ENCODE data around the gene SMIM26.

Gene SMIM26

GRCh38 chr20:18527339-18527738, 39.9 kb upstream of the SMIM26 start:
- H3K27ac ChIP-seq (ENCODE audit: low read length): no peak overlapping the region
- H3K36me3 ChIP-seq (ENCODE audit: insufficient read depth, low read length): peaks cover 80% of the 10 kb centered on the region

DNA sequence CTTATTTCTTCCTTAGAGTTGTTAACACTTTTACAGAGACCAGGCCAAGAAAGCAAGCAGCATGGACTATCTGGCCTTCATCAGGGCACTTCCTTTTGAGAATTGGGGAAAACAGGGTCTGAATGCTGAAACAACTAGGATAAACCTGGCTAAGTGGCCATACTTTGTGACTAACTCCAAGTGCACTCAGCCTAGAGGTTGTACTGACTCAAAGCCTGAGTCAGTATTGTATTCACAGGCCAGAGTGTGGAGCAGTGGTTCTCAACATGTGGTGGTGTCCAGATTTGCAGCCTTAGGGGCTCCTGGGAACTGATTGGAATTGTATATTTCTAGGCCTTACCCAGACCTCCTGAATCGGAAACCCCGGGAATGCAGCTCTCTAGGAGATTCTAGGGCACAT, 39.4 kb upstream of the SMIM26 start:
- DNase-seq (no peak), ATAC-seq (ENCODE audit: insufficient read depth, low read depth) (no peak)
- TF ChIP-seq EZH2 (IDR thresholded peaks at IDR 0.05; ENCODE audit: borderline replicate concordance, low read depth, low read length, severe bottlenecking) (no peak), CTCF (IDR thresholded peaks at IDR 0.05; ENCODE audit: borderline replicate concordance, extremely low read depth, low read length, poor library complexity, severe bottlenecking) (no peak)
- Histone ChIP-seq H3K4me2 (ENCODE audit: insufficient read depth, low read length) (no peak overlapping the region), H2AFZ (ENCODE audit: low read depth, low read length) (no peak overlapping the region), H3K36me3 (ENCODE audit: insufficient read depth, low read length) (peaks cover 85% of the 10 kb centered on the region), H3K4me1 (ENCODE audit: insufficient read depth, low read length) (no peaks in the 10 kb centered on the region), H3K27me3 (ENCODE audit: insufficient read depth, low read length, poor library complexity) (no peaks in the 10 kb centered on the region), H3K9ac (ENCODE audit: low read depth, low read length) (no peak overlapping the region), H3K9me3 (ENCODE audit: insufficient read depth, low read length, severe bottlenecking) (no peaks in the 10 kb centered on the region), H3K27ac (ENCODE audit: low read length) (no peak overlapping the region), H3K4me3 (ENCODE audit: low read depth in 1 of 2, low read length in 2 of 2) (no peak overlapping the region), H4K20me1 (ENCODE audit: insufficient read depth, low read length) (no peaks in the 10 kb centered on the region), H3K79me2 (ENCODE audit: insufficient read depth, low read length) (no peaks in the 10 kb centered on the region)

More at GRCh38 chr20:18527339-18527738, 39.9 kb upstream of the SMIM26 start:
- Histone ChIP-seq H4K20me1 (ENCODE audit: insufficient read depth, low read length) (no peaks in the 10 kb centered on the region), H3K9ac (ENCODE audit: low read depth, low read length) (no peak overlapping the region), H3K79me2 (ENCODE audit: insufficient read depth, low read length) (no peaks in the 10 kb centered on the region), H2AFZ (ENCODE audit: low read depth, low read length) (no peak overlapping the region), H3K4me2 (ENCODE audit: insufficient read depth, low read length) (no peak overlapping the region), H3K9me3 (ENCODE audit: insufficient read depth, low read length, severe bottlenecking) (no peaks in the 10 kb centered on the region), H3K4me3 (ENCODE audit: low read depth in 1 of 2, low read length in 2 of 2) (no peak overlapping the region), H3K27me3 (ENCODE audit: insufficient read depth, low read length, poor library complexity) (no peaks in the 10 kb centered on the region), H3K4me1 (ENCODE audit: insufficient read depth, low read length) (no peaks in the 10 kb centered on the region)
- no peak for ATAC-seq (ENCODE audit: insufficient read depth, low read depth)
- no peak for DNase-seq
- TF ChIP-seq CTCF (IDR thresholded peaks at IDR 0.05; ENCODE audit: borderline replicate concordance, extremely low read depth, low read length, poor library complexity, severe bottlenecking) (no peak), EZH2 (IDR thresholded peaks at IDR 0.05; ENCODE audit: borderline replicate concordance, low read depth, low read length, severe bottlenecking) (no peak)

DNA sequence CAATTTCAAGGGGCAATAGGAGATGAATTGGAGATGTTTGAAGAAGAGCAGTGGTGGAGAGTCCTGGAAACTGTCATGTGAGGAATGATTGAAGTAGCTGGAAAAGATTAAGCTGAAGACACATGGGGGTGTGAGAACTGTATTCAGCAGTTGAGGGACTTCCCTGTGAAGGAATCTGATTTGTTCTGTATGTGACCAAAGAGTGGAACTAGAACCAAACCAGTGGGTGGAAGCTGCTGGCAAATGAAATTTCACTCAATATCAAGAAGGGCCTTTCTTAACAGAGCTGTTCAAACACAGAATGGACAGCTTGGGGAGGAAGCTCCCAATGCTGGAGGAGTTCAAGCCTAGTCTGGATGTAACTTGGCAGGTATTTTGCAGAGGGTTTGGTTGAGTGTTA, 38.2 kb upstream of the SMIM26 start:
- Histone ChIP-seq H3K27me3 (ENCODE audit: insufficient read depth, low read length, poor library complexity) (no peaks in the 10 kb centered on the region), H3K4me2 (ENCODE audit: insufficient read depth, low read length) (no peak overlapping the region), H3K27ac (ENCODE audit: low read length) (no peak overlapping the region), H3K36me3 (ENCODE audit: insufficient read depth, low read length) (peaks cover 89% of the 10 kb centered on the region), H3K4me3 (ENCODE audit: low read depth in 1 of 2, low read length in 2 of 2) (no peak overlapping the region), H3K4me1 (ENCODE audit: insufficient read depth, low read length) (no peaks in the 10 kb centered on the region), H3K9ac (ENCODE audit: low read depth, low read length) (no peak overlapping the region), H3K79me2 (ENCODE audit: insufficient read depth, low read length) (no peaks in the 10 kb centered on the region), H4K20me1 (ENCODE audit: insufficient read depth, low read length) (no peaks in the 10 kb centered on the region), H3K9me3 (ENCODE audit: insufficient read depth, low read length, severe bottlenecking) (no peaks in the 10 kb centered on the region), H2AFZ (ENCODE audit: low read depth, low read length) (no peak overlapping the region)
- ATAC-seq (ENCODE audit: insufficient read depth, low read depth): no peak
- DNase-seq: no peak
- no peak for TF ChIP-seq EZH2 (IDR thresholded peaks at IDR 0.05; ENCODE audit: borderline replicate concordance, low read depth, low read length, severe bottlenecking)
- no peak for TF ChIP-seq CTCF (IDR thresholded peaks at IDR 0.05; ENCODE audit: borderline replicate concordance, extremely low read depth, low read length, poor library complexity, severe bottlenecking)

- TF ChIP-seq EZH2 (IDR thresholded peaks at IDR 0.05; ENCODE audit: borderline replicate concordance, low read depth, low read length, severe bottlenecking) (no peak), CTCF (IDR thresholded peaks at IDR 0.05; ENCODE audit: borderline replicate concordance, extremely low read depth, low read length, poor library complexity, severe bottlenecking) (no peak)
- Histone ChIP-seq H4K20me1 (ENCODE audit: insufficient read depth, low read length) (no peaks in the 10 kb centered on the region), H3K4me1 (ENCODE audit: insufficient read depth, low read length) (no peaks in the 10 kb centered on the region), H3K27ac (ENCODE audit: low read length) (no peak overlapping the region), H3K9ac (ENCODE audit: low read depth, low read length) (no peak overlapping the region), H3K4me3 (ENCODE audit: low read depth in 1 of 2, low read length in 2 of 2) (no peak overlapping the region), H3K27me3 (ENCODE audit: insufficient read depth, low read length, poor library complexity) (no peaks in the 10 kb centered on the region), H3K36me3 (ENCODE audit: insufficient read depth, low read length) (peaks cover 79% of the 10 kb centered on the region), H3K79me2 (ENCODE audit: insufficient read depth, low read length) (no peaks in the 10 kb centered on the region), H3K4me2 (ENCODE audit: insufficient read depth, low read length) (no peak overlapping the region), H2AFZ (ENCODE audit: low read depth, low read length) (no peak overlapping the region), H3K9me3 (ENCODE audit: insufficient read depth, low read length, severe bottlenecking) (no peaks in the 10 kb centered on the region)
- no peak for DNase-seq
- ATAC-seq (ENCODE audit: insufficient read depth, low read depth): no peak
These were observed 34.6 kb upstream of the SMIM26 start for GRCh38 chr20:18532626-18533025.

All from DND-41 (cell line).